HG03457 (cell line): Measurements from ENCODE around the gene CCDC171.
"Not testable (repeated sequence)": the region's sequence is repeated elsewhere in the genome, so short reads cannot be mapped to it uniquely, and the experiment has no call there.

Source experiments
- ATAC-seq: cut with Tn5 transposase; IDR thresholded peaks from one replicate; pipeline ENCODE4 v1.9.1; 2021; ENCODE audit warnings: moderate number of reproducible peaks; ENCODE audit not compliant: unreplicated experiment

CCDC171 gene

GRCh38 chr9:15744196-15744595 is 191.4 kb downstream of the CCDC171 start:
- ATAC-seq, result no peak

GRCh38 chr9:15746905-15747304 is 194.1 kb downstream of the CCDC171 start:
- no peak for ATAC-seq

GRCh38 chr9:15755660-15756059 is 202.8 kb downstream of the CCDC171 start:
- ATAC-seq, result no peak

- ATAC-seq, result no peak
These were observed 208.7 kb downstream of the CCDC171 start for GRCh38 chr9:15761551-15761950.

- no peak for ATAC-seq
These were observed 210.5 kb downstream of the CCDC171 start for GRCh38 chr9:15763371-15763770.

GRCh38 chr9:15764131-15764530 is 211.3 kb downstream of the CCDC171 start:
- ATAC-seq, result no peak

GRCh38 chr9:15769547-15769946 is 216.7 kb downstream of the CCDC171 start:
- no peak for ATAC-seq

- ATAC-seq, result no peak
These were observed 226.0 kb downstream of the CCDC171 start for GRCh38 chr9:15778861-15779260.

GRCh38 chr9:15782106-15782505 is 229.3 kb downstream of the CCDC171 start:
- ATAC-seq, result no peak

- ATAC-seq, result no peak
These were observed 232.7 kb downstream of the CCDC171 start for GRCh38 chr9:15785584-15785983.

GRCh38 chr9:15786616-15787015 is 233.8 kb downstream of the CCDC171 start:
- ATAC-seq, result no peak

GRCh38 chr9:15810219-15810899 is 257.5 kb downstream of the CCDC171 start:
- ATAC-seq, result not testable (repeated sequence)

- ATAC-seq, result no peak
These were observed 260.2 kb downstream of the CCDC171 start for GRCh38 chr9:15813076-15813475.

GRCh38 chr9:15824310-15824709 is 271.5 kb downstream of the CCDC171 start:
- ATAC-seq, result no peak

GRCh38 chr9:15831384-15831783 is 278.5 kb downstream of the CCDC171 start:
- no peak for ATAC-seq

GRCh38 chr9:15834541-15834940 is 281.7 kb downstream of the CCDC171 start:
- ATAC-seq, result no peak

- peak; percentile 87 for ATAC-seq
These were observed 284.3 kb downstream of the CCDC171 start for GRCh38 chr9:15837079-15837679.

- ATAC-seq, result no peak
These were observed 289.2 kb downstream of the CCDC171 start for GRCh38 chr9:15842051-15842450.

GRCh38 chr9:15843316-15843715 is 290.5 kb downstream of the CCDC171 start:
- ATAC-seq, result no peak

- ATAC-seq, result no peak
These were observed 291.1 kb downstream of the CCDC171 start for GRCh38 chr9:15843931-15844330.

- no peak for ATAC-seq
These were observed 293.8 kb downstream of the CCDC171 start for GRCh38 chr9:15846611-15847010.

- no peak for ATAC-seq
These were observed 297.0 kb downstream of the CCDC171 start for GRCh38 chr9:15849871-15850270.

GRCh38 chr9:15851766-15852165 is 298.9 kb downstream of the CCDC171 start:
- ATAC-seq, result no peak
